IMR-90 (cell line): Measurements from ENCODE around the gene TUBD1. TPM values are rescaled to one million over a fixed set of nuclear protein-coding genes. Genes with fewer than 3 reads are reported as not detected.

Experiments used
- ATAC-seq: fragments of 200-7000 bp; cut with Tn5 transposase; 2 replicates; pipeline ENCODE4 v1.9.1; 2020; ENCODE audit warnings: low read depth, mild to moderate bottlenecking, moderate library complexity
- BruUV-seq: library from RNA; stranded (reverse); fragments of 400-500 nt; replicated peaks from 2 replicates; lab custom pipeline; 2021; lab: Mats Ljungman, UMichigan
- CTCF ChIA-PET: fragments of 300-600 bp; formaldehyde crosslinking; extraction: SDS; loops from one replicate; lab custom pipeline; 2021; ENCODE audit warnings: antibody characterized with exemption; lab: Yijun Ruan, JAX
- POLR2A ChIA-PET: fragments of 300-600 bp; sonication (Branson Sonifier 250); formaldehyde crosslinking; loops from one replicate; lab custom pipeline; 2022; ENCODE audit warnings: antibody characterized with exemption; ENCODE audit not compliant: unreplicated experiment; lab: Charles Lee
- DNase-seq: peaks from one replicate; pipeline ENCODE4 v3.0.0; 2013
- H2AFZ ChIP-seq: replicated peaks from 2 replicates; pipeline ENCODE3; 2013; ENCODE audit warnings: low read length, mild to moderate bottlenecking; ENCODE audit not compliant: poor library complexity
- H2AK5ac ChIP-seq: 2 replicates; pipeline ENCODE4 v1.6.1; 2013; ENCODE audit warnings: low read depth, low read length, inconsistent platforms
- H2AK9ac ChIP-seq: replicated peaks from 2 replicates; pipeline ENCODE3; 2013; ENCODE audit warnings: mild to moderate bottlenecking, low read depth, low read length, moderate library complexity; ENCODE audit not compliant: poor library complexity
- H2BK120ac ChIP-seq: 2 replicates; pipeline ENCODE4 v1.6.1; 2013; ENCODE audit warnings: low read depth, low read length, inconsistent platforms
- H2BK15ac ChIP-seq: 3 replicates; pipeline ENCODE4 v1.6.1; 2013; ENCODE audit warnings: low read depth, low read length, inconsistent platforms
- H2BK20ac ChIP-seq: 2 replicates; pipeline ENCODE4 v1.6.1; 2013; ENCODE audit warnings: low read depth, mild to moderate bottlenecking, inconsistent platforms, low read length, moderate library complexity
- H2BK5ac ChIP-seq: 2 replicates; pipeline ENCODE4 v1.6.1; 2013; ENCODE audit warnings: mild to moderate bottlenecking, low read depth, low read length, inconsistent platforms; ENCODE audit not compliant: poor library complexity, severe bottlenecking
- H3K14ac ChIP-seq: replicated peaks from 2 replicates; pipeline ENCODE4 v1.6.1; 2013; ENCODE audit warnings: low read depth, low read length, inconsistent platforms
- H3K18ac ChIP-seq: 2 replicates; pipeline ENCODE4 v1.6.1; 2013; ENCODE audit warnings: low read depth, low read length, control low read depth
- H3K23ac ChIP-seq: 2 replicates; pipeline ENCODE4 v1.6.1; 2013; ENCODE audit warnings: low read depth, low read length, inconsistent platforms
- H3K27ac ChIP-seq: 2 replicates; pipeline ENCODE4 v1.5.1; 2013; ENCODE audit warnings: mild to moderate bottlenecking, control low read depth, low read length; ENCODE audit not compliant: insufficient read depth
- H3K27me3 ChIP-seq: 2 replicates; pipeline ENCODE4 v1.6.1; 2013; ENCODE audit warnings: low read length; ENCODE audit not compliant: control insufficient read depth, insufficient read depth
- H3K36me3 ChIP-seq: 2 replicates; pipeline ENCODE4 v1.6.1; 2013; ENCODE audit warnings: low read length, mixed read lengths; ENCODE audit not compliant: control insufficient read depth, insufficient read depth
- H3K4ac ChIP-seq: 2 replicates; pipeline ENCODE4 v1.6.1; 2013; ENCODE audit warnings: low read depth, low read length, inconsistent platforms
- H3K4me1 ChIP-seq: 2 replicates; pipeline ENCODE4 v1.6.1; 2013; ENCODE audit warnings: low read length, mixed read lengths; ENCODE audit not compliant: control insufficient read depth, insufficient read depth
- H3K4me2 ChIP-seq: 2 replicates; pipeline ENCODE4 v1.6.1; 2013; ENCODE audit warnings: low read depth, mild to moderate bottlenecking, control low read depth, low read length, moderate library complexity
- H3K4me3 ChIP-seq: 2 replicates; pipeline ENCODE4 v1.5.1; 2013; ENCODE audit warnings: low read depth, mild to moderate bottlenecking, control low read depth, low read length, moderate library complexity; ENCODE audit not compliant: insufficient read depth
- H3K56ac ChIP-seq: 2 replicates; pipeline ENCODE4 v1.6.1; 2013; ENCODE audit warnings: low read length, inconsistent platforms; ENCODE audit not compliant: insufficient read depth; ENCODE audit errors: extremely low read depth
- H3K79me1 ChIP-seq, 2 experiments: 2 replicates each; pipeline ENCODE4 v1.6.1; 2013; ENCODE audit warnings: low read length in 2 of 2, inconsistent platforms in 1 of 2, low read depth in 1 of 2
- H3K9ac ChIP-seq: 2 replicates; pipeline ENCODE4 v1.6.1; 2013; ENCODE audit warnings: low read depth, low read length, control low read depth
- H3K9me1 ChIP-seq: 2 replicates; pipeline ENCODE4 v1.6.1; 2013; ENCODE audit warnings: low read length, inconsistent platforms; ENCODE audit not compliant: insufficient read depth
- H3K9me3 ChIP-seq: 2 replicates; pipeline ENCODE4 v1.6.1; 2013; ENCODE audit warnings: low read length; ENCODE audit not compliant: control insufficient read depth, insufficient read depth
- H4K20me1 ChIP-seq: 2 replicates; pipeline ENCODE4 v1.6.1; 2013; ENCODE audit warnings: low read length, inconsistent platforms; ENCODE audit not compliant: insufficient read depth
- H4K5ac ChIP-seq: 2 replicates; pipeline ENCODE4 v1.6.1; 2013; ENCODE audit warnings: mild to moderate bottlenecking, low read depth, low read length, control low read depth
- H4K8ac ChIP-seq, 2 experiments: 2 replicates each; pipeline ENCODE4 v1.6.1; 2013; ENCODE audit warnings: low read depth in 2 of 2, low read length in 2 of 2, control low read depth in 1 of 2, inconsistent platforms in 1 of 2
- H4K91ac ChIP-seq: 2 replicates; pipeline ENCODE4 v1.6.1; 2013; ENCODE audit warnings: low read depth, low read length, inconsistent platforms; ENCODE audit not compliant: insufficient read depth
- BHLHE40 ChIP-seq: fragments of 150-350 bp; IDR thresholded peaks from 2 replicates; pipeline ENCODE4 v1.6.1; 2016; ENCODE audit warnings: mild to moderate bottlenecking, low read depth, low read length
- CEBPB ChIP-seq: IDR thresholded peaks from 2 replicates; pipeline ENCODE4 v1.6.1; 2012; ENCODE audit warnings: low read depth, low read length, improper control_type of control experiment
- FOS ChIP-seq: fragments of 150-350 bp; IDR thresholded peaks from 2 replicates; pipeline ENCODE4 v1.6.1; 2016; ENCODE audit warnings: low read depth, low read length
- MAFK ChIP-seq: IDR thresholded peaks from 2 replicates; pipeline ENCODE4 v1.6.1; 2012; ENCODE audit warnings: low read depth, low read length, improper control_type of control experiment
- MAZ ChIP-seq: IDR thresholded peaks from 2 replicates; pipeline ENCODE4 v1.6.1; 2012; ENCODE audit warnings: low read depth, mild to moderate bottlenecking, low read length, improper control_type of control experiment, moderate library complexity, borderline replicate concordance
- MXI1 ChIP-seq: IDR thresholded peaks from 2 replicates; pipeline ENCODE4 v1.6.1; 2012; ENCODE audit warnings: low read depth, mild to moderate bottlenecking, low read length, moderate library complexity, borderline replicate concordance
- POLR2A ChIP-seq: IDR thresholded peaks from 2 replicates; pipeline ENCODE4 v1.6.1; 2012; ENCODE audit warnings: mild to moderate bottlenecking, low read depth, low read length
- RAD21 ChIP-seq: IDR thresholded peaks from 2 replicates; pipeline ENCODE4 v1.6.1; 2012; ENCODE audit warnings: low read length, improper control_type of control experiment
- RCOR1 ChIP-seq: IDR thresholded peaks from 2 replicates; pipeline ENCODE4 v1.6.1; 2012; ENCODE audit warnings: mild to moderate bottlenecking, low read length, improper control_type of control experiment; ENCODE audit not compliant: insufficient replicate concordance
- SMC3 ChIP-seq: fragments of 150-350 bp; IDR thresholded peaks from 2 replicates; pipeline ENCODE4 v1.6.1; 2016; ENCODE audit warnings: low read depth, mild to moderate bottlenecking, antibody characterized with exemption, low read length, moderate library complexity
- WGBS, 2 experiments: methylation state at CpG; one replicate each; pipeline versions ENCODE4 v1.1.5 to v1.1.7; 2013; ENCODE audit warnings: missing lambda C conversion rate in 2 of 2; ENCODE audit not compliant: insufficient read length in 1 of 2; ENCODE audit errors: extremely low coverage in 2 of 2; 5-methylcytosine and 5-hydroxymethylcytosine counted together
- dilution Hi-C: fragments of 300-500 bp; cut with HindIII; formaldehyde crosslinking; loops from one replicate; pipeline ENCODE4 v1.14.3; 2018; ENCODE audit warnings: low sequenced_read_pairs; ENCODE audit not compliant: unreplicated experiment
- in situ Hi-C: fragments of 300-500 bp; cut with MboI; formaldehyde crosslinking; loops from 3 replicates; pipeline ENCODE4 v1.14.3; 2019; ENCODE audit warnings: low sequenced_read_pairs, inconsistent platforms, mixed read lengths
- intact Hi-C: fragments of 100-400 bp; cut with micrococcal nuclease; formaldehyde crosslinking; loops from 2 replicates; pipeline ENCODE4 v1.10.0; 2022
- polyA plus RNA-seq, 3 experiments: library from polyadenylated mRNA; depleted of rRNA; stranded (reverse); fragments of >200 nt; gene quantifications; 2 replicates each; pipeline ENCODE4 v1.2.3, GENCODE V29; 2012; ENCODE audit warnings: low replicate concordance in 1 of 3
- total RNA-seq: library from RNA; depleted of rRNA; stranded (reverse); fragments of >200 nt; gene quantifications from 2 replicates; pipeline ENCODE4 v1.2.3, GENCODE V29; 2012
- TF ChIP-seq, protein P1 (sequence below): fragments of 150-350 bp; IDR thresholded peaks from 2 replicates; pipeline ENCODE4 v1.6.1; 2016; ENCODE audit warnings: low read depth, mild to moderate bottlenecking, low read length, moderate library complexity, borderline replicate concordance

Gene TUBD1
- total and polyA plus RNA-seq, 2 of the 4 experiments (the other 2 are of a cell fraction) = 2.2 to 4.7 TPM

DNA sequence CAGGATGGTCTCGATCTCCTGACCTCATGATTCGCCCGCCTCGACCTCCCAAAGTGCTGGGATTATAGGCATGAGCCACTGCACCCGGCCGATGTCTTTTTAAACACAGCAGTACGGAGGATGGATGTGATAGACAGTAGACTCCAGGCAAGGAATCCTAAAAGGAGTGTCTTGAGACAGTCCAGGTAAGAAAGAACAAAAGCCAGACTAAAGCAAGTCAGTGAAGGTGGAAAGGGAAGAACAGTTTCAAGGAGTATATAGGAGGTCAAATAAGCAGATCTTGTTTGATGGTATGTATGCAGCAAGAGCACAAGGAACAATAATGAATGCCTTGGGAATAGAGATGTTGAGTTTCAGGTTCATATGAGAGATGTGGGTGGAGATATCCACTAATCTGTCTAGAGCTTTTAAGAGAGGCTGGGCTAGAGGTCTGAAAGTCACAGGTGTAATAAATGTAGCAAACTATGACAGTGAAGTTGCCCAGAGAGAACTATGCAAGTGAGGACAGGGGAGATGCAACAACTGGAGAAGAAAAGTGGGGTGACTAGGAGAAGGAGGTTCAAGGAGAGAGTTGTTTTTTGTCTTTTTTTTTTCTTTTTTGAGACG is 4.5 kb downstream of the TUBD1 start:
- WGBS, 2 experiments = 100% methylated on average over 1 of the region's 8 CpGs; no CpG with 5 or more reads in 1 of the 2 experiments
- Histone ChIP-seq H3K9me1 (0 out of 2 replicates have a peak, but pooled peaks cover 3% of the 10 kb centered on the region), H3K4me2 (no peak overlapping the region), H3K9ac (no peak overlapping the region), H3K23ac (no peak overlapping the region), H3K27me3 (no peaks in the 10 kb centered on the region), H2BK20ac (no peak overlapping the region), H2AK9ac (no peak overlapping the region), H3K56ac (no peak overlapping the region), H2BK15ac (no peak overlapping the region), H2BK5ac (no peak overlapping the region), H3K4ac (no peak overlapping the region), H4K5ac (no peak overlapping the region), H3K36me3 (peaks cover 12% of the 10 kb centered on the region), H3K14ac (no peak overlapping the region), H2BK120ac (no peak overlapping the region), H3K9me3 (no peaks in the 10 kb centered on the region), H3K79me1 (peaks cover 6 to 30% of the 10 kb centered on the region in 2 experiments; a peak in 3 of 4 replicates), H3K4me3 (no peak overlapping the region), H3K18ac (no peak overlapping the region), H4K91ac (no peak overlapping the region), H3K27ac (no peak overlapping the region), H3K4me1 (no peaks in the 10 kb centered on the region), H2AFZ (no peak overlapping the region), H4K8ac (no peak overlapping the region), H2AK5ac (no peak overlapping the region), H4K20me1 (no peaks in the 10 kb centered on the region)
- intact Hi-C loops = no loop called here
- ATAC-seq (no peak), DNase-seq (no peak)
- in situ Hi-C loops = no loop called here
- BruUV-seq = no TSS peak
- ChIA-PET POLR2A (no interaction called here), CTCF (interaction anchor here (0.5 kb wide), 1 partner anchor 19 kb away, joined by 3 read pairs; no protein-coding TSS in a partner anchor)
- dilution Hi-C loops = no loop called here
- TF ChIP-seq MAFK = no peak
- TF ChIP-seq RCOR1 = no peak
- no peak for TF ChIP-seq BHLHE40
- TF ChIP-seq, protein P1, sequence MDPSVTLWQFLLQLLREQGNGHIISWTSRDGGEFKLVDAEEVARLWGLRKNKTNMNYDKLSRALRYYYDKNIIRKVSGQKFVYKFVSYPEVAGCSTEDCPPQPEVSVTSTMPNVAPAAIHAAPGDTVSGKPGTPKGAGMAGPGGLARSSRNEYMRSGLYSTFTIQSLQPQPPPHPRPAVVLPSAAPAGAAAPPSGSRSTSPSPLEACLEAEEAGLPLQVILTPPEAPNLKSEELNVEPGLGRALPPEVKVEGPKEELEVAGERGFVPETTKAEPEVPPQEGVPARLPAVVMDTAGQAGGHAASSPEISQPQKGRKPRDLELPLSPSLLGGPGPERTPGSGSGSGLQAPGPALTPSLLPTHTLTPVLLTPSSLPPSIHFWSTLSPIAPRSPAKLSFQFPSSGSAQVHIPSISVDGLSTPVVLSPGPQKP = no peak
- no peak for TF ChIP-seq SMC3
- no peak for TF ChIP-seq MAZ
- TF ChIP-seq FOS = no peak
- no peak for TF ChIP-seq RAD21
- no peak for TF ChIP-seq CEBPB
- TF ChIP-seq POLR2A = no peak
- TF ChIP-seq MXI1 = no peak
